Ovary (tissue), 3 donors: ENCODE results near the gene MS4A8.

Experiments
- CTCF ChIP-seq, 3 donors: fragments of 450-650 bp in 2 of 3; fragments of 200-600 bp in 1 of 3; IDR thresholded peaks; one replicate each; pipeline versions ENCODE4 v1.5.1 to v1.8.0; 2016 to 2022; ENCODE audit warnings: antibody characterized with exemption in 3 of 3, mild to moderate bottlenecking in 1 of 3
- EP300 ChIP-seq: sonication (generic); formaldehyde crosslinking; IDR thresholded peaks from one replicate; pipeline ENCODE4 v1.6.1; 2017; ENCODE audit warnings: antibody characterized with exemption
- donor health status: DM: no; HTN: no; CAD: no.

DNA sequence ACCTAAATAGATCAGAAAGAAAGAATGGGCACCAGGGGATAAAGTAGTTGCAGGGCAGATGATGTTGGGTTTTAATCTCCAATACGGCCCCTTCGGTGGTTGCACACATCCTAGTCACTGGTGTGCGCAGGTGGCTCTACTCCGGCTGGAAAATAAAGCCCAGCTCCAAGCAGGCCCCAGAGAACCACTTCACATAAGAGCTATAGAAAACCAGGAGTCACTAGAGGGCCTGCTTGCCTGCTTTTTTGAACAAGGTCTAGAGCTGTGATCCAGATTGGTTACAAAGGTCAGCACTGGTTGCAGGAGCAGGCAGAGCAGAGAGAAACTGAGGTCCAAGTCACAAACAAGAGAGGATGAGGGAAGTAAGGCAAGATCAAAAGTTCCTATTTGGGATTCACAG lies 41.5 kb upstream of the MS4A8 start:
- TF ChIP-seq CTCF (IDR thresholded peaks at IDR 0.05) (no peak), EP300 (no peak)
